Skeletal muscle cell (primary cell): ENCODE data around the gene MTHFR.

Experiments used
- DNase-seq: peaks from one replicate; pipeline ENCODE4 v3.0.0-alpha.2; 2010; ENCODE audit warnings: low read depth
- H3K4me3 ChIP-seq: 2 replicates; pipeline ENCODE4 v1.5.1; 2011; ENCODE audit warnings: low read depth, mild to moderate bottlenecking, control low read depth, low read length, moderate library complexity

Gene MTHFR

GRCh38 chr1:11805422-11806306 lies at the start of gene MTHFR, which contains the start of gene CLCN6:
Gene MTHFR, minus strand, starts transcription at chr1:11805964. Its CDS starts 2,848 bp downstream, at chr1:11803116.
Gene CLCN6, plus strand, starts transcription at chr1:11806191. Its CDS starts 72 bp downstream, at chr1:11806263.
- DNase-seq, result peak; percentile 98

GRCh38 chr1:11855430-11855829 lies 49.7 kb upstream of the MTHFR start:
- no peak for DNase-seq
- H3K4me3 ChIP-seq, result no peak overlapping the region

More at GRCh38 chr1:11805422-11806306, at the start of gene MTHFR, which contains the start of gene CLCN6:
- H3K4me3 ChIP-seq, result peak within 1 kb of the TSS; percentile 83

GRCh38 chr1:11854519-11854918 lies 48.8 kb upstream of the MTHFR start:
- no peak overlapping the region for H3K4me3 ChIP-seq
- no peak for DNase-seq

GRCh38 chr1:11851180-11851579 lies 45.4 kb upstream of the MTHFR start:
- DNase-seq, result no peak
- H3K4me3 ChIP-seq, result no peak overlapping the region

- DNase-seq, result no peak
- no peak overlapping the region for H3K4me3 ChIP-seq
Observed at GRCh38 chr1:11850156-11850555, 44.4 kb upstream of the MTHFR start.

GRCh38 chr1:11848373-11848700 lies 42.6 kb upstream of the MTHFR start:
- no peak overlapping the region for H3K4me3 ChIP-seq
- DNase-seq, result no peak

- DNase-seq, result peak; percentile 13
- H3K4me3 ChIP-seq, result no peak within 1 kb of the TSS
Observed at GRCh38 chr1:11847667-11848372, 42.1 kb upstream of the MTHFR start, which contains the start of gene NPPA. Gene NPPA, minus strand, starts transcription at chr1:11847783. Its CDS starts 99 bp downstream, at chr1:11847684.

- DNase-seq, result no peak
- no peak overlapping the region for H3K4me3 ChIP-seq
Observed at GRCh38 chr1:11845641-11846335, 40.0 kb upstream of the MTHFR start.

- no peak for DNase-seq
- no peak overlapping the region for H3K4me3 ChIP-seq
Observed at GRCh38 chr1:11842154-11843041, 36.6 kb upstream of the MTHFR start.

- no peak for DNase-seq
- no peak overlapping the region for H3K4me3 ChIP-seq
Observed at GRCh38 chr1:11841245-11842153, 35.7 kb upstream of the MTHFR start.

GRCh38 chr1:11839727-11840705 lies 34.3 kb upstream of the MTHFR start:
- DNase-seq, result no peak
- H3K4me3 ChIP-seq, result no peak overlapping the region

- no peak for DNase-seq
- H3K4me3 ChIP-seq, result no peak overlapping the region
Observed at GRCh38 chr1:11838349-11839272, 32.8 kb upstream of the MTHFR start.

- no peak for DNase-seq
- H3K4me3 ChIP-seq, result no peak overlapping the region
Observed at GRCh38 chr1:11837767-11838348, 32.1 kb upstream of the MTHFR start.

- H3K4me3 ChIP-seq, result no peak overlapping the region
- DNase-seq, result no peak
Observed at GRCh38 chr1:11836955-11837766, 31.4 kb upstream of the MTHFR start.
